Right renal pelvis (tissue), 4 donors: ENCODE data around the gene MYH9. TPM values are rescaled to one million over a fixed set of nuclear protein-coding genes. Genes with fewer than 3 reads are reported as not detected.

Experiments used
- DNase-seq, 4 donors: peaks; one replicate each; pipeline ENCODE4 v3.0.0-alpha.2; 2013; ENCODE audit warnings: low read depth in 4 of 4, low spot score in 3 of 4, missing footprints in 1 of 4
- polyA plus RNA-seq, 4 donors: library from polyadenylated mRNA; unstranded; fragments of 120-200 nt; gene quantifications; one replicate each; pipeline ENCODE4 v1.2.1, GENCODE V29; 2013; ENCODE audit not compliant: insufficient read length in 4 of 4

MYH9 gene
- polyA plus RNA-seq, 4 donors, result 269 to 312 (median 292) TPM

GRCh38 chr22:36320553-36320952 is 67.2 kb downstream of the MYH9 start:
- no peak for DNase-seq

- no peak for DNase-seq
These were observed 67.9 kb downstream of the MYH9 start for GRCh38 chr22:36319595-36320497.

GRCh38 chr22:36318442-36318841 is 69.3 kb downstream of the MYH9 start:
- no peak for DNase-seq

- no peak for DNase-seq
These were observed 70.0 kb downstream of the MYH9 start for GRCh38 chr22:36317658-36318271.

GRCh38 chr22:36316419-36316818 is 71.3 kb downstream of the MYH9 start:
- no peak for DNase-seq

- no peak for DNase-seq
These were observed 72.4 kb downstream of the MYH9 start for GRCh38 chr22:36315325-36315724.

DNA sequence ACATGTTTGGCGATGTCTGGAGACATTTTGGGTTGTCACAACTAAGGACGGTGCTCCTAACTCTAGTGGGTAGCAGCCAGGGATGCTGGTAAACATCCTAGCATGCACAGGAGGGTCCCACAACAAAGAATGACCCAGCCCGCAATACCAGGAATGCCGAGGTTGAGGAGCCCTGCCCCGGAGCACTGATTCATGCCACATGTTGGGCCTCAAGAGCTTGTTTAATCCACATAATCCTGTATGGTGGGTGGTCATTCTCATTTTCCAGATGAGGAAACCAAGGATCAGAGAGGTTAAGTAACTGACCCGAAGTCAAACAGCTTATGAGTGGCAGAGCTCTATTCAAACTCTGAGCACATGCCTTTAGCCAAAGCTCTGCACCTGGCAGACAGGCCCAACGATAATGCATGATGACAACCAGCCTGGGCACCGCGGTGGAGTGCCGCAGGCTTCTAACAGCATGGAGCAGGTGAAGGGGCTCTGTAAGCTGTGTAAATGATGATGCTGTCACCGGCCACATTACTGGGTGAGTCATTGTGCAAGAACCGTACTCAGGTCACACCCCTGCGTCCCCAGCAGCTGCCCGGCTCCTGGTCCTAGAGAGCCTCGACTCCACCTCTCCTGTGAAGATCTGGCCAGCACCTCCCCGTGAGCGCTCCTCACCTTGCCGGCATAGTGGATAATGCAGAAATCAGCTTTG is 76.2 kb downstream of the MYH9 start:
- no peak for DNase-seq

DNA sequence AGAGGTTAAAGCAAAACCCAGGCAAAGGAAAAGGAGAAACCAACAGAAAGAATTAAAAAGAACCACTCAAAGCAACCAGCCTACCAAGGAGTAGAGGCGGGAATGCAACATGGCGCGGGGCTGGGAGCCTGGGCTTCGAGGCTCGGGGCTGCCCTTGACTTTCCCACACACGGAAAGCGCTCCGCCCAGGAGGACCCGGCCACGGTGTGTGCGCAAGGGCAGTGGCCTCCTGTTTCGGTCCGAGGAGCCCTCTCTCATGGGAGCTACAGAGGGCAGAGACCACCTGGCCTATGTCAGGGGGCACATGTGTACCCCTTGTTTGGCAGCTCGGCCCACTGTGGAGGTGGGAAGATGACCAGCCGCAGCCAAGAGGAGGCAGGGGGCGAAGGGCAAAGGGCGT is 78.9 kb downstream of the MYH9 start:
- DNase-seq, result no peak

GRCh38 chr22:36306227-36306626 is 81.5 kb downstream of the MYH9 start:
- no peak for DNase-seq

- DNase-seq, result no peak
These were observed 82.0 kb downstream of the MYH9 start for GRCh38 chr22:36305813-36306212.

GRCh38 chr22:36304429-36304828 is 83.3 kb downstream of the MYH9 start:
- DNase-seq, result no peak

GRCh38 chr22:36303874-36304273 is 83.9 kb downstream of the MYH9 start:
- DNase-seq, result no peak

- no peak for DNase-seq
These were observed 84.7 kb downstream of the MYH9 start for GRCh38 chr22:36303115-36303467.

GRCh38 chr22:36302439-36303114 is 85.2 kb downstream of the MYH9 start:
- no peak for DNase-seq

- no peak for DNase-seq
These were observed 85.9 kb downstream of the MYH9 start for GRCh38 chr22:36301851-36302250.

GRCh38 chr22:36301384-36301828 is 86.4 kb downstream of the MYH9 start:
- peak; percentile 44 to 75 (median 56) for DNase-seq

DNA sequence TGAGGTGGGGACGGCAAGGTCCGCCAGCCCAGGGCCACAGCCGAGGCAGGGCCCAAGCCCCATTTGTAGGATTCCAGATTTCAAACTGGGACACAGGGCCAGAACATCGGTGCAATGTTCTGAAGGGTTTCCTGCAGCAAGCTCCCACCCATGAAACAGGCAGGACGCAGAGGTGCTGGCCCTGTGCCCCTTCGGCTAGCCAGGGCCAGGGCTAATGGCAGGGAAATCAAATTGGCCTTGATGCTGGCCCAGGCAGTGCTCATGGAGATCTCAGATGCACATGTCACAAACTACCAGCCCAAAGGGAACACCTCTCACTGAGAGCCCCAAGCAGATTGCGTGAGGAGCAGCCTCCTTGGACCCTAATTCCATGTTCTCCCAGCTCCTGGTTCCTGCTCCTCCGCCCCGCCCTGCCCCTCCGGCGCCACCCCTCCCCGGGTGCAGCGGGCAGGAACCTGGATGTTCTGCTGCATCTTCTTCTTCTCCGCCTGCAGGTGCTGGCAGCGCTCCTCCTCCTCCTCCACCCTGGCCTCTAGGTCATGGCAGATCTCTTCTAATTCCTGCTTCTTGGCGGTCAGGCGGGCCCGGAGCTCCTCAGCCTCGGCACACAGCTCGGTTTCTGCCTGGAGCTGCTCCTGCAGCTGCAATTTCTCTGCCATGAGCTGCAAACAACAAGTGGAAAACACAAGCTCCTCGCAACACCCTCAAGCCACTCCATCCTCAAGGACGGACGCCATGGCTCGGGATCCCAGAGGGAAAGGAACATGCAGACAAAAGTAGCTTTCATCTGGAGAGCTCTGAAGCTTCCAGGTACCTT is 87.2 kb downstream of the MYH9 start:
- DNase-seq, result no peak

DNA sequence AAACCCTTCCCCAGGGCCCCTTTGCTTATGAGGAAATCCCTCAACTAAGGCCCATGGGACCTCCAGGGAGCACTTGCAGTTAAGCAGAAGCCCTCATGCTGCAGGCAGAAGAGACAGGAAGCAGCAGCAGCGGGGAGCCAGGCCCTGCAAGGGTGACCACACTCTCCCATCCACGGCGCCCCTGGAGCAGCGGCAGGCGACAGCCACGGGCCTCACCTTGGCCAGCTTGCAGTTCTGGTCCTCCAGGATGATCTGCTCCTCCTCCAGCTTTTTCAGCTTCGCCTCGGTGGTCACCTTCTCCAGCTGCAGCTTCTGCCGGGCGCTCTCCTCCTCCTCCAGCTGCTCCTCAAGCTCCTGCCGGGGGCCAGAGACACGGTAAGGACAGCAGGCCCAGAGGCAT is 87.9 kb downstream of the MYH9 start:
- no peak for DNase-seq

DNA sequence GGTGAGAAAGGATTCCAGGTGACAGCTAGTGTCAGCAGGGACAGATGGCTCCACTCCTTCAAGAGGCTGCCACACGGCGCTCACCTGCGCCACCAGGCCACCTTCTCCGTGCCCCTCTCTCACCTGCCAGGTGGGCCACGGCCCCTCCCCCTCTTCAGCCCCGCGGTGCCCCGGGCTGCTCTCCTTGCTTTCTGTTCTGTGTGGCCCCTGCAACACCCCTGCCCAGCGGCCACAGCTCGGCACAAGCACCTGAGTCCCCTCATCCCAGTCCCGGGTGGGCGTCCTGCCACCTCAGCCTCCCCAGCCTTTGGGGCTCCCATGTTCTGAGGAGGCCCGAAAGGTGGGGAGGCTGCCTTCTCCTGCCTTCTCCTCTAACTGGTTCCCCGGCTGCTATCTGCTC is 88.5 kb downstream of the MYH9 start:
- DNase-seq, result no peak

DNA sequence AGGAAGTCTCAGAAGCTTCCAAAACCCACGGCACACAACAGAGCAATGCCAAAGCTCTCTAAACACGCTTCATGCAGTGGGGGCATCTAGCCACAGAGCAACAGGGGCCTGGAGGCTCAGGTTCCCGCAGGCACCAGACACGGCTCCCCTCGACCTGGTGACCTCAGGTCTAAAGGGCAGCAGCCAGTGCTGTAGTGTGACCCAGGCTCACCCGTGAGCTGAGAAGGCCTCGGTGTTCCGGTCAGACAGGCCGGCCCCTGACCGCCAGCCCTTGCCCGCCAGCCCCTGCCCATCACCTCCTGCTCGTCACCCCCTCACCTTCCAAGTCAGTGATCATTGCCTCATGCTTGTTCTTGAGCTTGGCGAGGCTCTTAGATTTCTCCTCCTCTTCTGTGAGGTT is 89.2 kb downstream of the MYH9 start:
- DNase-seq, result no peak
